Glutamatergic neuron (in vitro differentiated cells): ENCODE measurements around the gene KCTD2. TPM values are rescaled to one million over a fixed set of nuclear protein-coding genes. Genes with fewer than 3 reads are reported as not detected.

Source experiments
- DNase-seq: peaks from one replicate; pipeline ENCODE4 v3.0.0; 2022
- H3K27ac Mint-ChIP-seq: one replicate; pipeline ENCODE4 v1.8.0; 2020; ENCODE audit warnings: mild to moderate bottlenecking, mixed read lengths, inconsistent platforms; ENCODE audit not compliant: unreplicated experiment
- H3K27me3 Mint-ChIP-seq: one replicate; pipeline ENCODE4 v1.8.0; 2020; ENCODE audit warnings: mild to moderate bottlenecking, moderate library complexity, mixed read lengths, inconsistent platforms; ENCODE audit not compliant: unreplicated experiment
- H3K36me3 Mint-ChIP-seq: one replicate; pipeline ENCODE4 v1.8.0; 2020; ENCODE audit warnings: mild to moderate bottlenecking, mixed read lengths, inconsistent platforms; ENCODE audit not compliant: unreplicated experiment
- H3K4me1 Mint-ChIP-seq: one replicate; pipeline ENCODE4 v1.8.0; 2020; ENCODE audit warnings: mild to moderate bottlenecking, low read depth, mixed read lengths, inconsistent platforms; ENCODE audit not compliant: unreplicated experiment
- H3K4me3 Mint-ChIP-seq: one replicate; pipeline ENCODE4 v1.8.0; 2020; ENCODE audit warnings: mild to moderate bottlenecking, mixed read lengths, inconsistent platforms; ENCODE audit not compliant: unreplicated experiment
- H3K9me3 Mint-ChIP-seq: one replicate; pipeline ENCODE4 v1.8.0; 2020; ENCODE audit warnings: mild to moderate bottlenecking, moderate library complexity, mixed read lengths, inconsistent platforms; ENCODE audit not compliant: unreplicated experiment
- total RNA-seq: library from RNA; stranded (reverse); fragmentation: NEBNext Ultra II Directional; extraction: Animal tissue kit (Norgen Biotek cat#: 25700); gene quantifications from one replicate; pipeline ENCODE4 v1.2.1, GENCODE V29; 2021; ENCODE audit not compliant: unreplicated experiment
- TF ChIP-seq, protein P1 (sequence below): fragments of 200-600 bp; sonication (generic); IDR thresholded peaks from one replicate; pipeline ENCODE4 v1.5.0; 2021; ENCODE audit not compliant: partially characterized antibody, unreplicated experiment

Gene KCTD2
- total RNA-seq, 1 donor from 2014 or later, result 23.4 TPM

DNA sequence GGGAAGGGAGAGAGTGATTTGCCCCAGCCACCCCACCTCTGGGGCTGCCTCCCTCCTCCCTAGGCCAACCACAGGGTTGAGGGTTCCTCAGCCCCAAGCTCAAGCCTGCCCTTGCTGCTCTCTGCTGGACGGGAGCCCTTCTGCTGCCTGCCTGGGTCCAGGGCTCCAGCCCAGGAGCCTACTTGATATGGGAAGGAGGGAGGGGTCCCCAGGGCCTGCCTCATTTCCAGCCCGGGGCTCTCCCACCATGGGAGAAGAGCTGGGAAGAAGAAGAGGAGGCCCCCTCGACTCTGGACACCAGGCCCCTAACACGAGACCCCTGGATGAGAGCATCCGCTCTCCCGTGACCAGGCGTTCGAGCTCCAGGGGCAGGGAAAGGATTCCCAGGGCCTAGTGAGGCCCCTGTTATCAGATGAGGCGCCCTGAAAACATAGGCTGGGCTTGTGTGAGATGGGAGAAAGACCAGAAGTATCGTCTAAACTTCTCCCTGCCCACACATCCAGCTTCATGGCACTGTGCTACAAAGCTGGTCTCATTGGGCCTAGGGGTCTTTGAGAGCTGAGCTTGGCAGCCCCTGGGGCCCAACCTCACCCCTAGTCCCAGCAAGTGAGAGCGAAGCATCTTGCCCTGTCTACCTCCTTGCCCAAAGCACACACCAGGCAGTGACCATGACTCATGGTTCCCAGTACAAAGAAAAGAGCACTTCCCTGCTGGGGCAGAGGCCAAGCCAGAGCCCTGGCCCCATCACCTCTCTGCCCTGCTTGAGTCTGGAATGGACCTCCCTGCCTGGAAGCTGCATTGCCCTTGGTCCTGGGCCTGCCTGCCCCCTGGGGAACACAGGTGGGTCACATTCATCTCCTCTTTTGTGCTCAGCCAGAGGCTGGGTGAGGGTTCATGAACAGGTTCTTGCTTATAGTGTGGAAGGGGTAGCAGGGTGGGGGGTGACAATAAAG lies 41.7 kb downstream of the KCTD2 start:
- no peak for DNase-seq

GRCh38 chr17:75090871-75091854 lies 44.1 kb downstream of the KCTD2 start:
- no peak for DNase-seq
- Mint-ChIP-seq H3K36me3 (no peaks in the 10 kb centered on the region), H3K4me3 (peak overlapping the region; percentile 38), H3K9me3 (peaks cover 5% of the 10 kb centered on the region), H3K27me3 (peaks cover 14% of the 10 kb centered on the region), H3K27ac (no peak overlapping the region), H3K4me1 (no peaks in the 10 kb centered on the region)
- TF ChIP-seq, protein P1, sequence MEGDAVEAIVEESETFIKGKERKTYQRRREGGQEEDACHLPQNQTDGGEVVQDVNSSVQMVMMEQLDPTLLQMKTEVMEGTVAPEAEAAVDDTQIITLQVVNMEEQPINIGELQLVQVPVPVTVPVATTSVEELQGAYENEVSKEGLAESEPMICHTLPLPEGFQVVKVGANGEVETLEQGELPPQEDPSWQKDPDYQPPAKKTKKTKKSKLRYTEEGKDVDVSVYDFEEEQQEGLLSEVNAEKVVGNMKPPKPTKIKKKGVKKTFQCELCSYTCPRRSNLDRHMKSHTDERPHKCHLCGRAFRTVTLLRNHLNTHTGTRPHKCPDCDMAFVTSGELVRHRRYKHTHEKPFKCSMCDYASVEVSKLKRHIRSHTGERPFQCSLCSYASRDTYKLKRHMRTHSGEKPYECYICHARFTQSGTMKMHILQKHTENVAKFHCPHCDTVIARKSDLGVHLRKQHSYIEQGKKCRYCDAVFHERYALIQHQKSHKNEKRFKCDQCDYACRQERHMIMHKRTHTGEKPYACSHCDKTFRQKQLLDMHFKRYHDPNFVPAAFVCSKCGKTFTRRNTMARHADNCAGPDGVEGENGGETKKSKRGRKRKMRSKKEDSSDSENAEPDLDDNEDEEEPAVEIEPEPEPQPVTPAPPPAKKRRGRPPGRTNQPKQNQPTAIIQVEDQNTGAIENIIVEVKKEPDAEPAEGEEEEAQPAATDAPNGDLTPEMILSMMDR, result no peak

More for the DNA sequence above, 41.7 kb downstream of the KCTD2 start:
- TF ChIP-seq, protein P1, result no peak
- Mint-ChIP-seq H3K4me3 (no peak overlapping the region), H3K36me3 (no peaks in the 10 kb centered on the region), H3K4me1 (peaks cover 2% of the 10 kb centered on the region), H3K9me3 (peaks cover 6% of the 10 kb centered on the region), H3K27me3 (peaks cover 16% of the 10 kb centered on the region), H3K27ac (no peak overlapping the region)

GRCh38 chr17:75091855-75092327 lies 44.9 kb downstream of the KCTD2 start:
- Mint-ChIP-seq H3K4me1 (no peaks in the 10 kb centered on the region), H3K27ac (no peak overlapping the region)

GRCh38 chr17:75093548-75094158 lies 46.6 kb downstream of the KCTD2 start:
- peaks cover 5% of the 10 kb centered on the region for H3K9me3 Mint-ChIP-seq
- H3K36me3 Mint-ChIP-seq, result no peaks in the 10 kb centered on the region
- TF ChIP-seq, protein P1, result no peak
- H3K27ac Mint-ChIP-seq, result no peak overlapping the region
- peaks cover 10% of the 10 kb centered on the region for H3K27me3 Mint-ChIP-seq
- no peaks in the 10 kb centered on the region for H3K4me1 Mint-ChIP-seq
- no peak for DNase-seq
- H3K4me3 Mint-ChIP-seq, result no peak overlapping the region

More at GRCh38 chr17:75091855-75092327, 44.9 kb downstream of the KCTD2 start:
- H3K36me3 Mint-ChIP-seq, result no peaks in the 10 kb centered on the region
- peaks cover 5% of the 10 kb centered on the region for H3K9me3 Mint-ChIP-seq
- DNase-seq, result no peak
- H3K27me3 Mint-ChIP-seq, result peaks cover 8% of the 10 kb centered on the region
- H3K4me3 Mint-ChIP-seq, result no peak overlapping the region
- TF ChIP-seq, protein P1, result no peak
